ENCODE data around the gene ABCD3.

DNA sequence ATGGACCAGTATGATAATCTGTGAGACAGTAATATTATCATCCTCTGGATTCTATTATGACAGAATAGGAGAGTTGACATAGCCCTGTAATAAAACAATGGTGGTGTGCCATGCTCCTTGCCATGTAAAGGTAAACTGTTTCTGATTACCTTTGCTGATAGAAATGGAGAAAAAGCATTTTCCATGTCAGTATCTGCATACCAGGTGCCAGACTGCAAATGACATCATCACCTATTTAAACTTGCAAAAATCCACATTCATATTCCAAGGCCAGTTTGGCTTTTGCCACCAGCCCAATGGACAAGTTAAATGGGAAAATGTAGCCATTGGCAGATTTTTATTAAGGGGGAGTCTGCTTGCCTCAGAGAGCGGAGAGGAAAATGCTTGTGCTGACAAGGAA, 23.9 kb upstream of the ABCD3 start:
- TF ChIP-seq, protein P1, sequence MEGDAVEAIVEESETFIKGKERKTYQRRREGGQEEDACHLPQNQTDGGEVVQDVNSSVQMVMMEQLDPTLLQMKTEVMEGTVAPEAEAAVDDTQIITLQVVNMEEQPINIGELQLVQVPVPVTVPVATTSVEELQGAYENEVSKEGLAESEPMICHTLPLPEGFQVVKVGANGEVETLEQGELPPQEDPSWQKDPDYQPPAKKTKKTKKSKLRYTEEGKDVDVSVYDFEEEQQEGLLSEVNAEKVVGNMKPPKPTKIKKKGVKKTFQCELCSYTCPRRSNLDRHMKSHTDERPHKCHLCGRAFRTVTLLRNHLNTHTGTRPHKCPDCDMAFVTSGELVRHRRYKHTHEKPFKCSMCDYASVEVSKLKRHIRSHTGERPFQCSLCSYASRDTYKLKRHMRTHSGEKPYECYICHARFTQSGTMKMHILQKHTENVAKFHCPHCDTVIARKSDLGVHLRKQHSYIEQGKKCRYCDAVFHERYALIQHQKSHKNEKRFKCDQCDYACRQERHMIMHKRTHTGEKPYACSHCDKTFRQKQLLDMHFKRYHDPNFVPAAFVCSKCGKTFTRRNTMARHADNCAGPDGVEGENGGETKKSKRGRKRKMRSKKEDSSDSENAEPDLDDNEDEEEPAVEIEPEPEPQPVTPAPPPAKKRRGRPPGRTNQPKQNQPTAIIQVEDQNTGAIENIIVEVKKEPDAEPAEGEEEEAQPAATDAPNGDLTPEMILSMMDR (IDR thresholded peaks at IDR 0.05; ENCODE audit: low read length) = no peak
- TF ChIP-seq EZH2 (optimal IDR thresholded peaks at IDR 0.05; ENCODE audit: low read depth, low read length) (no peak), EZH2phosphoT487 (IDR thresholded peaks at IDR 0.05; ENCODE audit: low read length) (no peak)

All from MM.1S (cell line).